ENCODE data around the gene SOX10. TPM values are rescaled to one million over a fixed set of nuclear protein-coding genes. Genes with fewer than 3 reads are reported as not detected.

SOX10 gene
- total and polyA plus RNA-seq, 2 of the 4 experiments (the other 2 are of a cell fraction) = not detected

GRCh38 chr22:37925767-37926166 lies 58.6 kb downstream of the SOX10 start:
- Histone ChIP-seq H3K23ac (ENCODE audit: low read depth, low read length) (no peak overlapping the region), H4K5ac (ENCODE audit: low read depth, low read length) (no peak overlapping the region), H3K4ac (ENCODE audit: low read depth, low read length) (no peak overlapping the region), H4K91ac (ENCODE audit: insufficient read depth, low read depth, low read length) (no peak overlapping the region), H2BK120ac (ENCODE audit: low read depth, low read length) (no peak overlapping the region), H3K36me3 (ENCODE audit: control insufficient read depth, insufficient read depth, low read length) (peaks cover 55% of the 10 kb centered on the region), H4K8ac (ENCODE audit: low read depth in 2 of 2, low read length in 2 of 2) (no peak overlapping the region), H2AK5ac (ENCODE audit: low read depth, low read length) (no peak overlapping the region), H2BK15ac (ENCODE audit: low read depth, low read length) (no peak overlapping the region), H3K56ac (ENCODE audit: extremely low read depth, insufficient read depth, low read length) (no peak overlapping the region), H3K4me3 (ENCODE audit: insufficient read depth, low read depth, low read length) (no peak overlapping the region), H3K4me2 (ENCODE audit: low read depth, low read length) (no peak overlapping the region), H3K9me3 (ENCODE audit: control insufficient read depth, insufficient read depth, low read length) (no peaks in the 10 kb centered on the region), H3K18ac (ENCODE audit: low read depth, low read length) (no peak overlapping the region), H3K14ac (replicated peaks; ENCODE audit: low read depth, low read length) (no peak overlapping the region), H3K4me1 (ENCODE audit: control insufficient read depth, insufficient read depth, low read length) (peaks cover 1% of the 10 kb centered on the region; the same call in 1 of the 2 replicates), H4K20me1 (ENCODE audit: insufficient read depth, low read length) (peaks cover 15% of the 10 kb centered on the region), H2BK20ac (ENCODE audit: low read depth, low read length) (no peak overlapping the region), H2AK9ac (replicated peaks; ENCODE audit: low read depth, low read length, poor library complexity) (no peak overlapping the region), H3K79me1 (ENCODE audit: low read depth in 1 of 2, low read length in 2 of 2) (peaks cover 0 to 30% of the 10 kb centered on the region in 2 experiments; a peak in 3 of 4 replicates), H2BK5ac (ENCODE audit: low read depth, low read length, poor library complexity, severe bottlenecking) (no peak overlapping the region), H2AFZ (replicated peaks; ENCODE audit: low read length, poor library complexity) (no peak overlapping the region), H3K27me3 (ENCODE audit: control insufficient read depth, insufficient read depth, low read length) (no peaks in the 10 kb centered on the region), H3K27ac (ENCODE audit: insufficient read depth, low read length) (no peak overlapping the region), H3K9me1 (ENCODE audit: insufficient read depth, low read length) (no peaks in the 10 kb centered on the region), H3K9ac (ENCODE audit: low read depth, low read length) (no peak overlapping the region)
- ChIA-PET POLR2A (ENCODE audit: unreplicated experiment) (no interaction called here), CTCF (no interaction called here)
- DNase-seq = no peak
- no TSS peak for BruUV-seq (replicated peaks)
- dilution Hi-C loops (cut with HindIII; ENCODE audit: low sequenced_read_pairs, unreplicated experiment) (no loop called here), intact Hi-C loops (cut with micrococcal nuclease) (no loop called here), in situ Hi-C loops (cut with MboI; ENCODE audit: low sequenced_read_pairs) (no loop called here)
- TF ChIP-seq MXI1 (IDR thresholded peaks at IDR 0.05; ENCODE audit: borderline replicate concordance, low read depth, low read length) = no peak
- TF ChIP-seq RCOR1 (IDR thresholded peaks at IDR 0.05; ENCODE audit: insufficient replicate concordance, low read length) = no peak
- TF ChIP-seq CTCF (conservative IDR thresholded peaks at IDR 0.05; ENCODE audit: low read depth, low read length) = no peak
- no peak for TF ChIP-seq CHD1 (IDR thresholded peaks at IDR 0.05; ENCODE audit: low read depth, low read length)
- TF ChIP-seq RFX5 (IDR thresholded peaks at IDR 0.05; ENCODE audit: low read depth, low read length) = no peak
- no peak for TF ChIP-seq MAZ (IDR thresholded peaks at IDR 0.05; ENCODE audit: borderline replicate concordance, low read depth, low read length)
- no peak for TF ChIP-seq MAFK (IDR thresholded peaks at IDR 0.05; ENCODE audit: low read depth, low read length)
- TF ChIP-seq BHLHE40 (IDR thresholded peaks at IDR 0.05; ENCODE audit: low read depth, low read length) = no peak
- TF ChIP-seq FOS (IDR thresholded peaks at IDR 0.05; ENCODE audit: low read depth, low read length) = no peak
- TF ChIP-seq NFE2L2 (IDR thresholded peaks at IDR 0.05; ENCODE audit: low read depth, low read length) = no peak
- no peak for TF ChIP-seq CEBPB (IDR thresholded peaks at IDR 0.05; ENCODE audit: low read depth, low read length)
- no peak for TF ChIP-seq USF2 (IDR thresholded peaks at IDR 0.05; ENCODE audit: low read depth, low read length)
- TF ChIP-seq POLR2A (IDR thresholded peaks at IDR 0.05; ENCODE audit: low read depth, low read length) = no peak
- WGBS, 2 experiments (ENCODE audit: extremely low coverage in 2 of 2, insufficient read length in 1 of 2) = no CpG with 5 or more reads among the region's 15 CpGs
- ATAC-seq (ENCODE audit: low read depth) = no peak
